ENCODE results near the gene DDX1.

The DDX1 gene

DNA sequence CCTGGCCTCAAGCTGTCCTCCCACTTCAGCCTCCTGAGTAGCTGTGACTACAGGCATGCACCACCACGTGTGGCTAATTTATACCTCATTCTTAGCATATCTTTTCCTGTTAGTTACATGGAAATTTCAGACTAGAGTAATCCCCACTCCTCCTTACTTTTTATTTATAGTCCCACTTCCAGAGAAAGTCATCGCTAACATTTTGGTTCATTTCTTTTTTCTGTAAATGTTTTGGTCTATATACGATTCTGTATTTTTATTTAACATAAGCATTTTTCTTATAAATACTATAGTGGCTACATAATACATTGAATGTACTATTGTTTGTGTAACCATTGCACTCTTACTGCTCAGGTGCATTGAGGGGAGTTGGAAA lies 42.3 kb downstream of the DDX1 start:
- Histone ChIP-seq H3K9ac (ENCODE audit: low read length) (no peak overlapping the region), H3K36me3 (ENCODE audit: control insufficient read depth, insufficient read depth, low read length) (peaks cover 70% of the 10 kb centered on the region), H3K27me3 (ENCODE audit: control insufficient read depth, insufficient read depth, low read length) (no peaks in the 10 kb centered on the region), H3K4me1 (ENCODE audit: control insufficient read depth, insufficient read depth, low read length) (peaks cover 4% of the 10 kb centered on the region; the same call in 1 of the 2 replicates), H3K4me3 (ENCODE audit: low read depth, low read length) (no peak overlapping the region), H3K27ac (ENCODE audit: low read depth, low read length) (no peak overlapping the region), H3K9me3 (ENCODE audit: control insufficient read depth, insufficient read depth, low read depth, low read length) (no peaks in the 10 kb centered on the region)

DNA sequence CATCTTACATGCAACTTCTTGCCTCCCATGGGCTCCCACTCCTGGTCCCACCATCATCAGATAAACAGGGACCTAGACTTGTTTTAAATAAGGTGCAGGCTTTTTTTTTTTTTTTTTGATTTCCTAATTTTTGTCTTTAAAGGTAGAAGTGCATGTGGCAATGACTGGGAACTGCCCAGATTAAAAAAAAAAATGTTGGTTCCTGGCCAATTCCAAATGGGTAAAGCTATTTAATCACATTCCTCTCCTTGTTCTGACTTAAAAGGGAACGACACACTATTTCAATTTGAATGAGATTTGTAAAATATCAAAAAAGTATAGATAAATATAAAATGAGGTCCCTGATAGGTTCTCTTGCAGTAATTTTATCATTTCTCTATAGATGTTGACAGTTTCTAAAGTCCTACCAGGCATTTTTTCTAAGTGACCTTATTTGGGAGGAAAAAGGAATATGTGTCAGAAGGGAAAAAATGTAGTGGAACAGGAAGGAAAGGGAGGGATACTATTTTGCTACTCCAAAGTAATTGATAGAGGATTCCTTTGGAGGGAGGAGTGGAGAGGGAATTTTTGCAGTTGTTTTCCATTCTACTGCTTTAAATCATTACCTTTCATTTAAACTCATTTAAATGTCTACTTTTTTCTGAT lies 43.3 kb downstream of the DDX1 start:
- no peak overlapping the region for H3K4me3 ChIP-seq (ENCODE audit: low read depth, low read length)
- H3K4me1 ChIP-seq (ENCODE audit: control insufficient read depth, insufficient read depth, low read length): peaks cover 4% of the 10 kb centered on the region; the same call in 1 of the 2 replicates
- H3K9ac ChIP-seq (ENCODE audit: low read length): no peak overlapping the region
- no peaks in the 10 kb centered on the region for H3K9me3 ChIP-seq (ENCODE audit: control insufficient read depth, insufficient read depth, low read depth, low read length)
- peaks cover 61% of the 10 kb centered on the region for H3K36me3 ChIP-seq (ENCODE audit: control insufficient read depth, insufficient read depth, low read length)
- H3K27me3 ChIP-seq (ENCODE audit: control insufficient read depth, insufficient read depth, low read length): no peaks in the 10 kb centered on the region
- H3K27ac ChIP-seq (ENCODE audit: low read depth, low read length): no peak overlapping the region

DNA sequence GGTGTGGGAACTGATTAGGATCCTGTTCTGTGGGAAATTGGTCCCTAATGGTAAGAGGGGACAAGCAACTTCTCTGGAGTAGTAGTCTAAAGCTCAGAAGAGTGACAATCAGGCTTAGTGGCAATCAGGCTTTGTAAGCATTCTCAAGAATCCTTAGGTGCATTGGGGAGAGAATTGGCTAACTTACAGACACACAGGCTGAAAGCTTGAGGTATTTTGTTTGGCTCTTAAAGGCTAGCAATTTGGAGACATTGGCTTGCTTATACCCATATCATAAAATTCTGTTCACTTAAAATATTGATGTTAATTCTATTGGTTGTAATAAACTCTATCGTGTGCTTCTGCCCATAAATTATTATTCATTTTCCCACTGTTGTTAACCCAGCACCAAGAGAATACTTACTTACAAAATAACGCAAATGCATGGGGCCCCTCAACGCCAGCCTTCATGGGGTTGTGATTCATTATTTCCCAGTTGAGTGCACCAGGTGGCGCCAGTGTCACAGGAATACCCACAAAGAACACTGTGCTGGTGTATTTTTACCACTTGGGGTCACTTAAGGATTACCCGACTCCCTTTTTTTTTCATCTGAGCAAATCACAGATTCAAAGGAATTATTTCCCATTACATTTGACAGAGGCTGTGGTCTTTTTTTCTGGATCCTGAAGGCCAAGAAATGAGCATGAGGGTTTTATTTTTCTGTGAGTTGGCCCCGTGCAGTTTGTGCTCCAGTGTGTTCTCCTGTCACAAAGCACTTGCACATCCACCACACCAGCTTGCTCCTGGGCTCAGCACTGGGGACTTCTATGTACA lies 45.5 kb downstream of the DDX1 start:
- Histone ChIP-seq H3K27ac (ENCODE audit: low read depth, low read length) (no peak overlapping the region), H3K27me3 (ENCODE audit: control insufficient read depth, insufficient read depth, low read length) (no peaks in the 10 kb centered on the region), H3K4me1 (ENCODE audit: control insufficient read depth, insufficient read depth, low read length) (peaks cover 4% of the 10 kb centered on the region; the same call in 1 of the 2 replicates), H3K9ac (ENCODE audit: low read length) (no peak overlapping the region), H3K36me3 (ENCODE audit: control insufficient read depth, insufficient read depth, low read length) (peaks cover 47% of the 10 kb centered on the region), H3K4me3 (ENCODE audit: low read depth, low read length) (no peak overlapping the region), H3K9me3 (ENCODE audit: control insufficient read depth, insufficient read depth, low read depth, low read length) (no peaks in the 10 kb centered on the region; the same call in 1 of the 2 replicates)

DNA sequence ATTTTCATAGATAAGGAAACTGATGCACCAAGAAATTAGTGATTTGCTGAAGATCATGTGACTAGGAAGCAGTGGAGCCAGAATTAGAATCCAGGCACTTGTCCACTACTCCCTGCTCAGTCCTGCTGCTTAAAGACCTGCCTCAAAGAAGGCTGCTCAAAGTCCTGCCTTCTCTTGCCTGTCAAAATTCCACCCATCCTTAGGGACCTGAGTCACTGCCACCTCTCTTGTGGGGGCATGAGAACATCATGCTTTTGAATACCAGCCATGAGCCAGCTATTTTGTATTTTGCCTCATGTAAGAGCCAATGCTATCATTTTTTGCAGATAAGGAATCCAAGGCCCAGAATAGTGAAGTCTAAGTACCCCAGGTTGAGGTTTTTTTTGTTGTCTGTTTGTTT lies 47.1 kb downstream of the DDX1 start:
- H3K9me3 ChIP-seq (ENCODE audit: control insufficient read depth, insufficient read depth, low read depth, low read length): no peaks in the 10 kb centered on the region; the same call in 1 of the 2 replicates

DNA sequence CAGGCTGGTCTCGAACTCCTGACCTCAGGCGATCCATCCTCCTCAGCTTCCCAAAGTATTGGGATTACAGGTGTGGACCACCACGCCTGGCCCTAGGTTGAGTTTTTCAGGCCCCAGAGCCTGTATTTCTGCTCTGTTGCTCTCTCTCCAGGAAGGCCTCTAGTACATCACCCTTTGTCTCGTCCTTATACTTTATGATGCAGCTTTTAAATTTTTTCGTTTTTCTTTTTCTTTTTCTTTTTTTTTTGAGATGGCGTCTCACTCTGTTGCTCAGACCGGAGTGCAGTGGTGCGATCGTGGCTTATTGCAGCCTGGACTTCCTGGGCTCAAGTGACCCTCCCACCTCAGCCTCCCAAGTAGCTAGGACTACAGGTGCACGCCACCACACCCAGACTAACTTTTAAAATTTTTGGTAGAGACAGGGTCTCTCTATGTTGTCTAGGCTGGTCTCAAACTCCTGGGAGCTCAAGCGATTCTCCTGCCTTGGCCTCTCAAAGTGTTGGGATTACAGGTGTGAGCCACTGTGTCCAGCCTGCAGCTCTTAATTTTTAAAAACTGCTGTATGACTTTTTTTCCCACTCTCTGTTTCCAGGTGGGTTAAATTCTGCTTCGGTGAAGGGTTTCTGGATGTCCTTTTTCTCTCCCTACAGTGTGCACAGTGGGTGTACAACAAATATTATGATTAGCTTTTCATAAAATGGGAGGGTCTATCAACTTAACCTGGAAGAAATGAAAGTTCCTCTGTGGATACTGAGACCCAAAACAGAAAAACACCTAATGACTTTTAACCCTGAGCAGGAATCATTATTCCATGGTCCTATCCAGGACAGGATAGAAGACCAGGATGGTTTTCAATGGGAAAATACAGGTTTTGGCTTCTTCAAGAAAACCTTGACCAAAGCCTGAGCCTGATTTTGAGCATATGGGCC lies 47.9 kb downstream of the DDX1 start:
- Histone ChIP-seq H3K36me3 (ENCODE audit: control insufficient read depth, insufficient read depth, low read length) (peaks cover 24% of the 10 kb centered on the region), H3K9me3 (ENCODE audit: control insufficient read depth, insufficient read depth, low read depth, low read length) (no peaks in the 10 kb centered on the region; the same call in 1 of the 2 replicates), H3K4me3 (ENCODE audit: low read depth, low read length) (no peak overlapping the region), H3K27me3 (ENCODE audit: control insufficient read depth, insufficient read depth, low read length) (no peaks in the 10 kb centered on the region), H3K27ac (ENCODE audit: low read depth, low read length) (no peak overlapping the region), H3K9ac (ENCODE audit: low read length) (no peak overlapping the region), H3K4me1 (ENCODE audit: control insufficient read depth, insufficient read depth, low read length) (peaks cover 4% of the 10 kb centered on the region; the same call in 1 of the 2 replicates)

More for the DNA sequence above, 47.1 kb downstream of the DDX1 start:
- Histone ChIP-seq H3K27me3 (ENCODE audit: control insufficient read depth, insufficient read depth, low read length) (no peaks in the 10 kb centered on the region), H3K27ac (ENCODE audit: low read depth, low read length) (no peak overlapping the region), H3K36me3 (ENCODE audit: control insufficient read depth, insufficient read depth, low read length) (peaks cover 33% of the 10 kb centered on the region), H3K9ac (ENCODE audit: low read length) (no peak overlapping the region), H3K4me1 (ENCODE audit: control insufficient read depth, insufficient read depth, low read length) (peaks cover 4% of the 10 kb centered on the region; the same call in 1 of the 2 replicates), H3K4me3 (ENCODE audit: low read depth, low read length) (no peak overlapping the region)

DNA sequence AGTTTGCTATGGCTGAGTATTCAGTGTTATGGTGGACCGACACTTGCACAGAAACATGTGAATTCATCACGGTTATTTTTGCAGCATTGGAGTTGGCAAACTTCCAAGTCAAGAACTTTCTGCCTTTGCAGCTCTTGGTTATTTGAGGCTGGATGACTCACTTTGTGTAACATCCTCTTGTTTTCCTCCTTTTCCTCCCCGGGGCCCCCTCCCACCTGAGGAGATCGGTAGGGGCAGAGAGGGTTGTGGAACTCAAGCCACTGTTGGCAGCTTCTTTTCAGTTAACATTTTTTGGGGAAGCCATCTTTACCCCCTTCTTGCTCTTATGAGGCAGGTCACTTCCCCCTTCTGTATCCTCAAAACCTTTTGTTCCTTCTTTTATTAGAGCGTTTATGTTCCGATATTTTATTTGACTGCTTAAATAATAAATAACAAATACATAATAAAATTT lies 48.6 kb downstream of the DDX1 start:
- H3K9me3 ChIP-seq (ENCODE audit: control insufficient read depth, insufficient read depth, low read depth, low read length): no peaks in the 10 kb centered on the region; the same call in 1 of the 2 replicates
- no peak overlapping the region for H3K27ac ChIP-seq (ENCODE audit: low read depth, low read length)
- no peaks in the 10 kb centered on the region for H3K27me3 ChIP-seq (ENCODE audit: control insufficient read depth, insufficient read depth, low read length)
- no peak overlapping the region for H3K9ac ChIP-seq (ENCODE audit: low read length)
- peaks cover 21% of the 10 kb centered on the region for H3K36me3 ChIP-seq (ENCODE audit: control insufficient read depth, insufficient read depth, low read length)
- peaks cover 4% of the 10 kb centered on the region; the same call in 1 of the 2 replicates for H3K4me1 ChIP-seq (ENCODE audit: control insufficient read depth, insufficient read depth, low read length)
- no peak overlapping the region for H3K4me3 ChIP-seq (ENCODE audit: low read depth, low read length)

DNA sequence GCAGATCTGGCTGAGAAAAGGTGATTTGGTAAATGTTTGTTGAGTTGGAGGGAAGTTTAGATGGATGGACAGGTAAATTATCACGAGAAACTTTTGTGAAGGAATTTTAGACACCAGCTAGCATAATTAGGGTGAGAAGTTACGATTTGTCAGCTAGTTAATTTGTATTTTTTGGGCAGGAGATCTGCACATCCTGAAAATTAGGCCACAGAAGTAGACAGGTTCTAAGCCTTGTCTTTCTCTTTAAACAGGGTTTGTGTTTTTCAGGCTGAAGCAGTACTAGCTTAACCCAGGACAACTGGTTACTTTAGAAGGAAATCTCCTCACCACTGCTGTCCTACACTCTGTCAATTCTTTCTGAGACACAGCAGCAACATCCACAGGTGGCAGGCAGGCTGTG lies 49.1 kb downstream of the DDX1 start:
- H3K4me1 ChIP-seq (ENCODE audit: control insufficient read depth, insufficient read depth, low read length): peaks cover 4% of the 10 kb centered on the region; the same call in 1 of the 2 replicates
- no peak overlapping the region for H3K27ac ChIP-seq (ENCODE audit: low read depth, low read length)
- H3K36me3 ChIP-seq (ENCODE audit: control insufficient read depth, insufficient read depth, low read length): peaks cover 16% of the 10 kb centered on the region
- H3K4me3 ChIP-seq (ENCODE audit: low read depth, low read length): no peak overlapping the region
- no peaks in the 10 kb centered on the region for H3K27me3 ChIP-seq (ENCODE audit: control insufficient read depth, insufficient read depth, low read length)
- no peaks in the 10 kb centered on the region; the same call in 1 of the 2 replicates for H3K9me3 ChIP-seq (ENCODE audit: control insufficient read depth, insufficient read depth, low read depth, low read length)
- no peak overlapping the region for H3K9ac ChIP-seq (ENCODE audit: low read length)

DNA sequence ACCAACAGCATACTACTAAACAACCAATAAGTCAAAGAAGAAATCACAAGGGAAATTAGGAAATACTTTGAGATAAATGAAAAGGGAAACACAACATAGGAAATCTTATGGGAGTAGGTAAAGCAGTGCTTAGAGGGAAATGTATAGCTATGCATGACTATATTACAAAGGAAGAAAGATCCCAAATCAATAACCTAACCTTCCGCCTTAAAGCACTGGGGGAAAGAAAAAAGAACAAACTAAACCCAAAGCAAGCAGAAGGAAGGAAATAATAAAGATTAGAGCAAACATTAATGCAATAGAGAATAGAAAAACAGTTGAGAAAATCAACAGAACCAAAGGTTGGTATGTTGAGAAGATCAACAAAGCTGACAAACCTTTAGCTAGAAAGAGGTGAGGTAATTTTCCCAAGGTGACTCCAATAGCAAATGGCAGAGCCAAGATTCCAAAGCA lies 49.9 kb downstream of the DDX1 start:
- Histone ChIP-seq H3K27ac (ENCODE audit: low read depth, low read length) (no peak overlapping the region), H3K4me1 (ENCODE audit: control insufficient read depth, insufficient read depth, low read length) (peaks cover 7% of the 10 kb centered on the region; the same call in 1 of the 2 replicates), H3K36me3 (ENCODE audit: control insufficient read depth, insufficient read depth, low read length) (peaks cover 11% of the 10 kb centered on the region), H3K4me3 (ENCODE audit: low read depth, low read length) (no peak overlapping the region), H3K27me3 (ENCODE audit: control insufficient read depth, insufficient read depth, low read length) (no peaks in the 10 kb centered on the region), H3K9ac (ENCODE audit: low read length) (no peak overlapping the region), H3K9me3 (ENCODE audit: control insufficient read depth, insufficient read depth, low read depth, low read length) (no peaks in the 10 kb centered on the region; the same call in 1 of the 2 replicates)

DNA sequence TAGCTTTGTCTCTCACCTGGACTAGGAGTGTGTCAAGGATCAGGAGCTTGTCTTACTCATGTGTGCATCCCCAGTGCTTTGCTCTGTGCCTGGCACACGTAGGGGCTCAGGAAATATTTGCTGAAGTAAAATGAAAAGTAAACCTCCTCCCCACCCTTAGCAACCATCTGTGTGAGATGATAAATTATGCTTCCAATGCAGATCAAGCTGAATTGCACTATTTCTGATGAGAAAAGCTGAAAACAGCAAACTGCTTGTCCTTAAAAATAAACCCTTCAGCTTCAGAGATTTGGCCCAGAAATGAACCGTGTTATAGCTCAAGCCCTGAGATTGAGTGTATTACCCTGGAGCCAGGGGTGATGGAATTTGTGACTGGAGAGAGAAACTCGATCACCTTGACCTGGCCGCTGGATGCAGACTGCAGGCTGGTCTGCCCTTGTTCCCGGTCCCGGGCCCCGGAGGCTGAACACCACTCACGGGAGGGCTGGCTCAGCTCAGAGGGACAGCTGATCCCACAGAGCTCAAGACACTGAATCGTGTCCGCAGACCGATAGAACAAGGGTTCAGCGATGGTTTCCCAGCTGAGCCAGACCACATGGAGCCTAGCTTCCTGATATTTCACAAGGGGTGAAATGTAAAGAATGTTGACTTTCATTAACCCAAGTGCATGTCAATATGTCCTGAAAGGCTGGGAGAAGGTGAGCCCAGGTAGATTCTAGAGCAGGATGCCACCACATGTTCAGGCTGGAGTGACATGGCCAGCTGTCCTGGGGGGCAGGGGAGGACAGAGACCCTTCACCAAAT lies 50.5 kb downstream of the DDX1 start:
- Histone ChIP-seq H3K27ac (ENCODE audit: low read depth, low read length) (no peak overlapping the region), H3K27me3 (ENCODE audit: control insufficient read depth, insufficient read depth, low read length) (no peaks in the 10 kb centered on the region), H3K36me3 (ENCODE audit: control insufficient read depth, insufficient read depth, low read length) (peaks cover 11% of the 10 kb centered on the region), H3K4me1 (ENCODE audit: control insufficient read depth, insufficient read depth, low read length) (peaks cover 7% of the 10 kb centered on the region; the same call in 1 of the 2 replicates), H3K9ac (ENCODE audit: low read length) (no peak overlapping the region), H3K9me3 (ENCODE audit: control insufficient read depth, insufficient read depth, low read depth, low read length) (no peaks in the 10 kb centered on the region; the same call in 1 of the 2 replicates), H3K4me3 (ENCODE audit: low read depth, low read length) (no peak overlapping the region)

Data from HUES6 (cell line).